H1 (cell line): ENCODE results near the gene APLP2. TPM values are rescaled to one million over a fixed set of nuclear protein-coding genes. Genes with fewer than 3 reads are reported as not detected.

ENCODE experiments used
- CTCF ChIA-PET: fragments of 300-600 bp; sonication (Branson Sonifier 250); formaldehyde crosslinking; loops from one replicate; lab custom pipeline; 2021; ENCODE audit not compliant: partially characterized antibody; lab: Charles Lee
- POLR2A ChIA-PET: fragments of 300-600 bp; sonication (Branson Sonifier 250); formaldehyde crosslinking; loops from one replicate; lab custom pipeline; 2021; ENCODE audit warnings: inconsistent platforms; ENCODE audit not compliant: partially characterized antibody; lab: Charles Lee
- DNase-seq, 2 experiments: peaks; one replicate each; pipeline versions ENCODE4 v3.0.0 to v3.0.0-alpha.2; 2010 to 2022; ENCODE audit warnings: low spot score in 2 of 2, low read depth in 1 of 2, mixed read lengths in 1 of 2
- FAIRE-seq: peaks from 2 replicates; lab custom pipeline; 2011; peaks lifted over from hg19 to GRCh38; lab: Jason Lieb, UNC
- H2AFZ ChIP-seq: 2 replicates; pipeline ENCODE4 v1.8.1; 2012; ENCODE audit warnings: low read length, inconsistent platforms
- H2AK5ac ChIP-seq: 2 replicates; pipeline ENCODE4 v1.6.1; 2013; ENCODE audit warnings: low read depth, low read length
- H2BK120ac ChIP-seq: replicated peaks from 2 replicates; pipeline ENCODE3; 2013; ENCODE audit warnings: low read depth, low read length, inconsistent platforms
- H2BK12ac ChIP-seq: 2 replicates; pipeline ENCODE4 v1.6.1; 2013; ENCODE audit warnings: low read depth, low read length
- H2BK15ac ChIP-seq: 2 replicates; pipeline ENCODE4 v1.6.1; 2013; ENCODE audit warnings: low read length
- H2BK20ac ChIP-seq: 2 replicates; pipeline ENCODE4 v1.6.1; 2013; ENCODE audit warnings: low read length
- H2BK5ac ChIP-seq: 2 replicates; pipeline ENCODE4 v1.6.1; 2013; ENCODE audit warnings: low read depth, low read length
- H3K14ac ChIP-seq: 2 replicates; pipeline ENCODE4 v1.6.1; 2013; ENCODE audit warnings: inconsistent platforms; ENCODE audit not compliant: insufficient read length
- H3K18ac ChIP-seq: 2 replicates; pipeline ENCODE4 v1.6.1; 2013; ENCODE audit warnings: low read length; ENCODE audit errors: extremely low read depth
- H3K23ac ChIP-seq: 2 replicates; pipeline ENCODE4 v1.6.1; 2013; ENCODE audit warnings: inconsistent platforms; ENCODE audit not compliant: insufficient read length
- H3K23me2 ChIP-seq: 2 replicates; pipeline ENCODE4 v1.6.1; 2013; ENCODE audit warnings: low read depth, low read length
- H3K27ac ChIP-seq: 2 replicates; pipeline ENCODE4 v1.6.1; 2011; ENCODE audit warnings: low read depth, low read length, inconsistent platforms
- H3K27me3 ChIP-seq, 4 experiments: replicated peaks in 1 of 4; 1 replicate in 1 of 4; 2 replicates in 3 of 4; pipeline versions ENCODE4 v1.6.1 to v1.8.1; 2011 to 2013; ENCODE audit warnings: low read length in 3 of 4, mild to moderate bottlenecking in 3 of 4, inconsistent platforms in 2 of 4, mixed read lengths in 2 of 4, moderate library complexity in 1 of 4; ENCODE audit not compliant: control insufficient read depth in 3 of 4, insufficient read depth in 3 of 4; ENCODE audit errors: extremely low read depth in 1 of 4
- H3K36me3 ChIP-seq, 4 experiments: 2 replicates each; pipeline versions ENCODE4 v1.6.1 to v1.8.1; 2011 to 2013; ENCODE audit warnings: mild to moderate bottlenecking in 4 of 4, low read length in 3 of 4, moderate library complexity in 2 of 4, control low read depth in 1 of 4, inconsistent platforms in 1 of 4; ENCODE audit not compliant: insufficient read depth in 4 of 4, control insufficient read depth in 2 of 4
- H3K4ac ChIP-seq: replicated peaks from 2 replicates; pipeline ENCODE3; 2013; ENCODE audit warnings: low read length, low read depth, mixed read lengths, inconsistent platforms; ENCODE audit not compliant: insufficient read length
- H3K4me1 ChIP-seq, 4 experiments: replicated peaks in 1 of 4; 1 replicate in 1 of 4; 2 replicates in 3 of 4; pipeline versions ENCODE4 v1.6.1 to v1.8.1; 2011 to 2013; ENCODE audit warnings: low read length in 3 of 4, inconsistent platforms in 2 of 4, mixed read lengths in 1 of 4; ENCODE audit not compliant: insufficient read depth in 4 of 4, control insufficient read depth in 3 of 4
- H3K4me2 ChIP-seq, 2 experiments: 2 replicates each; pipeline versions ENCODE4 v1.6.1 to v1.8.1; 2011 to 2013; ENCODE audit warnings: low read depth in 2 of 2, low read length in 2 of 2, control low read depth in 1 of 2, inconsistent platforms in 1 of 2, mild to moderate bottlenecking in 1 of 2; ENCODE audit not compliant: insufficient read depth in 1 of 2
- H3K4me3 ChIP-seq, 4 experiments: fragments of 200-600, 300-600 bp in 1 of 4; sonication (generic), shearing (Covaris generic), sonication (Bioruptor Twin) in 1 of 4; 2 replicates each; pipeline versions ENCODE4 v1.5.1 to v1.8.1; 2011 to 2016; ENCODE audit warnings: low read length in 4 of 4, low read depth in 3 of 4, control low read depth in 2 of 4, inconsistent platforms in 2 of 4, mild to moderate bottlenecking in 2 of 4, mixed read lengths in 1 of 4, moderate library complexity in 1 of 4; ENCODE audit not compliant: insufficient read depth in 2 of 4; ENCODE audit errors: extremely low read depth in 1 of 4
- H3K56ac ChIP-seq: replicated peaks from 2 replicates; pipeline ENCODE3; 2013; ENCODE audit warnings: low read depth, mild to moderate bottlenecking, mixed read lengths, low read length, inconsistent platforms; ENCODE audit not compliant: insufficient read length
- H3K79me1 ChIP-seq: 2 replicates; pipeline ENCODE4 v1.6.1; 2013; ENCODE audit warnings: low read depth, low read length, control low read depth
- H3K79me2 ChIP-seq, 2 experiments: 2 replicates each; pipeline versions ENCODE4 v1.6.1 to v1.8.1; 2012 to 2013; ENCODE audit warnings: low read length in 2 of 2, mild to moderate bottlenecking in 2 of 2, inconsistent platforms in 1 of 2; ENCODE audit not compliant: insufficient read depth in 2 of 2, control insufficient read depth in 1 of 2
- H3K9ac ChIP-seq, 4 experiments: replicated peaks in 1 of 4; 1 replicate in 1 of 4; 2 replicates in 3 of 4; pipeline versions ENCODE4 v1.6.1 to v1.8.1; 2011 to 2013; ENCODE audit warnings: low read depth in 3 of 4, low read length in 3 of 4, control low read depth in 2 of 4, mild to moderate bottlenecking in 2 of 4, moderate library complexity in 2 of 4, inconsistent platforms in 1 of 4; ENCODE audit errors: extremely low read depth in 1 of 4
- H3K9me3 ChIP-seq, 2 experiments: 2 replicates each; pipeline versions ENCODE4 v1.6.1 to v1.8.1; 2012 to 2013; ENCODE audit warnings: mild to moderate bottlenecking in 2 of 2, moderate library complexity in 2 of 2, control low read depth in 1 of 2, inconsistent platforms in 1 of 2, low read depth in 1 of 2, low read length in 1 of 2, mixed read lengths in 1 of 2; ENCODE audit not compliant: insufficient read depth in 2 of 2
- H4K20me1 ChIP-seq, 2 experiments: replicated peaks in 1 of 2; 2 replicates each; pipeline versions ENCODE3 to v1.8.1; 2011 to 2013; ENCODE audit warnings: inconsistent platforms in 2 of 2, low read length in 2 of 2, mild to moderate bottlenecking in 1 of 2; ENCODE audit not compliant: insufficient read depth in 2 of 2, control insufficient read depth in 1 of 2
- H4K5ac ChIP-seq: 2 replicates; pipeline ENCODE4 v1.6.1; 2013; ENCODE audit warnings: low read length, low read depth, mixed read lengths, inconsistent platforms; ENCODE audit not compliant: insufficient read length
- H4K8ac ChIP-seq: 2 replicates; pipeline ENCODE4 v1.8.0; 2013; ENCODE audit warnings: mild to moderate bottlenecking, moderate library complexity, low read length, inconsistent platforms; ENCODE audit not compliant: insufficient read depth; ENCODE audit errors: extremely low read depth
- H4K91ac ChIP-seq: replicated peaks from 2 replicates; pipeline ENCODE3; 2013; ENCODE audit warnings: low read length, mixed read lengths, inconsistent platforms; ENCODE audit not compliant: insufficient read length
- BACH1 ChIP-seq: IDR thresholded peaks from 2 replicates; pipeline ENCODE4 v1.6.1; 2012; ENCODE audit warnings: low read length, improper control_type of control experiment
- CBX8 ChIP-seq: fragments of 300-800, 300-1000 bp; sonication (generic); IDR thresholded peaks from 2 replicates; pipeline ENCODE4 v1.7.1; 2016; ENCODE audit warnings: low read depth, low read length, borderline replicate concordance
- CHD1 ChIP-seq: IDR thresholded peaks from 2 replicates; pipeline ENCODE4 v1.6.1; 2012; ENCODE audit warnings: low read depth, low read length, improper control_type of control experiment
- CHD2 ChIP-seq: IDR thresholded peaks from 2 replicates; pipeline ENCODE4 v1.6.1; 2012; ENCODE audit warnings: low read length, improper control_type of control experiment
- JUND ChIP-seq: IDR thresholded peaks from 2 replicates; pipeline ENCODE4 v1.6.1; 2011; ENCODE audit warnings: mild to moderate bottlenecking, improper control_type of control experiment, low read length
- KDM1A ChIP-seq: fragments of 200-600, 300-600 bp; sonication (generic); IDR thresholded peaks from 2 replicates; pipeline ENCODE4 v1.7.1; 2016; ENCODE audit warnings: mild to moderate bottlenecking, low read length, borderline replicate concordance
- MAX ChIP-seq: IDR thresholded peaks from 2 replicates; pipeline ENCODE4 v1.6.1; 2012; ENCODE audit warnings: inconsistent platforms
- PHF8 ChIP-seq: fragments of 200-600 bp; sonication (generic); conservative IDR thresholded peaks from 2 replicates; pipeline ENCODE4 v1.7.1; 2012; ENCODE audit warnings: low read depth, mild to moderate bottlenecking, inconsistent platforms, low read length, moderate library complexity
- POU5F1 ChIP-seq: IDR thresholded peaks from 2 replicates; pipeline ENCODE4 v1.6.1; 2011; ENCODE audit warnings: low read depth, mild to moderate bottlenecking, low read length, moderate library complexity
- SIN3A ChIP-seq, 2 experiments: IDR thresholded peaks in 1 of 2; conservative IDR thresholded peaks in 1 of 2; 2 replicates each; pipeline ENCODE4 v1.6.1; 2011 to 2012; ENCODE audit warnings: low read length in 2 of 2, improper control_type of control experiment in 1 of 2, low read depth in 1 of 2, mild to moderate bottlenecking in 1 of 2
- SRF ChIP-seq: IDR thresholded peaks from 2 replicates; pipeline ENCODE4 v1.6.1; 2011; ENCODE audit warnings: mild to moderate bottlenecking, low read depth, low read length, moderate library complexity
- SUZ12 ChIP-seq: fragments of 200-600 bp; sonication (generic); IDR thresholded peaks from 2 replicates; pipeline ENCODE4 v1.6.1; 2012; ENCODE audit warnings: mild to moderate bottlenecking, inconsistent platforms, low read length, moderate library complexity, mixed read lengths
- TBP ChIP-seq: IDR thresholded peaks from 2 replicates; pipeline ENCODE4 v1.6.1; 2011; ENCODE audit warnings: low read depth, low read length, improper control_type of control experiment
- TEAD4 ChIP-seq: IDR thresholded peaks from 2 replicates; pipeline ENCODE4 v1.6.1; 2012; ENCODE audit warnings: low read depth, low read length, inconsistent platforms, mixed read lengths
- YY1 ChIP-seq: IDR thresholded peaks from 2 replicates; pipeline ENCODE4 v1.6.1; 2011; ENCODE audit warnings: low read depth, mild to moderate bottlenecking, low read length
- WGBS, 2 experiments: shearing (Covaris generic) in 1 of 2; methylation state at CpG; one replicate each; pipeline versions ENCODE4 v1.1.6 to v1.1.7; 2013 to 2015; ENCODE audit warnings: low lambda C conversion rate in 2 of 2, mixed read lengths in 2 of 2, inconsistent platforms in 1 of 2, low coverage in 1 of 2, missing lambda C conversion rate in 1 of 2; ENCODE audit not compliant: insufficient replicate concordance in 2 of 2, insufficient coverage in 1 of 2, insufficient read length in 1 of 2; ENCODE audit errors: extremely low coverage in 1 of 2, missing lambda C conversion rate in 1 of 2; 5-methylcytosine and 5-hydroxymethylcytosine counted together
- polyA plus RNA-seq, 7 experiments: library from polyadenylated mRNA; depleted of rRNA in 3 of 7; stranded (reverse) in 5 of 7; unstranded in 2 of 7; fragments of >200 nt in 5 of 7; fragments of 200-250 nt in 2 of 7; gene quantifications; 1 replicate in 5 of 7; 2 replicates in 1 of 7; 4 replicates in 1 of 7; pipeline versions ENCODE4 v1.2.1 to v1.2.3, GENCODE V29; 2011 to 2013; ENCODE audit warnings: missing spikeins in 2 of 7, mixed read lengths in 2 of 7
- total RNA-seq: library from RNA; stranded (reverse); fragmentation: NEBNext Ultra II Directional; extraction: Animal tissue kit (Norgen Biotek cat#: 25700); gene quantifications from 2 replicates; pipeline ENCODE4 v1.2.1, GENCODE V29; 2021

Gene APLP2
- total and polyA plus RNA-seq, 2 of the 8 experiments (the other 6 are each of a cell fraction or from before 2014, with no cell fraction given) = 222 to 315 TPM

GRCh38 chr11:130192845-130193267 lies 123.2 kb downstream of the APLP2 start:
- Histone ChIP-seq H3K18ac (no peak overlapping the region), H3K36me3 (no peaks in the 10 kb centered on the region; a peak in 1 of 8 replicates), H2AFZ (no peak overlapping the region), H2BK5ac (no peak overlapping the region), H2BK15ac (no peak overlapping the region), H3K4me3 (no peak overlapping the region), H3K4me2 (no peak overlapping the region), H3K4me1 (no peaks in the 10 kb centered on the region), H3K4ac (no peak overlapping the region), H3K27ac (no peak overlapping the region), H2BK20ac (no peak overlapping the region), H3K14ac (no peak overlapping the region), H3K9me3 (no peaks in the 10 kb centered on the region), H2BK120ac (no peak overlapping the region), H2AK5ac (no peak overlapping the region), H2BK12ac (no peak overlapping the region), H3K23ac (no peak overlapping the region), H4K8ac (no peak overlapping the region), H4K91ac (no peak overlapping the region), H3K27me3 (no peaks in the 10 kb centered on the region), H3K23me2 (no peaks in the 10 kb centered on the region), H3K9ac (no peak overlapping the region), H3K56ac (no peak overlapping the region), H3K79me1 (no peaks in the 10 kb centered on the region), H3K79me2 (no peaks in the 10 kb centered on the region), H4K20me1 (peaks cover 0 to 9% of the 10 kb centered on the region in 2 experiments), H4K5ac (no peak overlapping the region)
- no peak for DNase-seq
- no peak for FAIRE-seq
- CTCF ChIA-PET = interaction anchor here (0.8 to 1.8 kb wide), 6 partner anchors 9 to 52 kb away, joined by 3 to 4 read pairs (median 3); no protein-coding TSS in a partner anchor
- 87% methylated on average over 4 of the region's 4 CpGs; no CpG with 5 or more reads in 1 of the 2 experiments for WGBS, 2 experiments
- POLR2A ChIA-PET = no interaction called here
- TF ChIP-seq CBX8 = no peak
- TF ChIP-seq SUZ12 = no peak
- TF ChIP-seq JUND = no peak
- TF ChIP-seq CHD2 = no peak
- no peak for TF ChIP-seq SIN3A (conservative IDR thresholded peaks at IDR 0.05 in 1 of 2, IDR thresholded peaks at IDR 0.05 in 1 of 2; ENCODE audit: low read depth in 1 of 2, low read length in 2 of 2)
- no peak for TF ChIP-seq YY1
- no peak for TF ChIP-seq PHF8
- TF ChIP-seq BACH1 = no peak
- TF ChIP-seq SRF = no peak
- no peak for TF ChIP-seq CHD1
- no peak for TF ChIP-seq KDM1A
- no peak for TF ChIP-seq TEAD4
- TF ChIP-seq POU5F1 = no peak
- TF ChIP-seq MAX = no peak
- no peak for TF ChIP-seq TBP
